Measurements from ENCODE around the gene ALX4.

ALX4 gene

DNA sequence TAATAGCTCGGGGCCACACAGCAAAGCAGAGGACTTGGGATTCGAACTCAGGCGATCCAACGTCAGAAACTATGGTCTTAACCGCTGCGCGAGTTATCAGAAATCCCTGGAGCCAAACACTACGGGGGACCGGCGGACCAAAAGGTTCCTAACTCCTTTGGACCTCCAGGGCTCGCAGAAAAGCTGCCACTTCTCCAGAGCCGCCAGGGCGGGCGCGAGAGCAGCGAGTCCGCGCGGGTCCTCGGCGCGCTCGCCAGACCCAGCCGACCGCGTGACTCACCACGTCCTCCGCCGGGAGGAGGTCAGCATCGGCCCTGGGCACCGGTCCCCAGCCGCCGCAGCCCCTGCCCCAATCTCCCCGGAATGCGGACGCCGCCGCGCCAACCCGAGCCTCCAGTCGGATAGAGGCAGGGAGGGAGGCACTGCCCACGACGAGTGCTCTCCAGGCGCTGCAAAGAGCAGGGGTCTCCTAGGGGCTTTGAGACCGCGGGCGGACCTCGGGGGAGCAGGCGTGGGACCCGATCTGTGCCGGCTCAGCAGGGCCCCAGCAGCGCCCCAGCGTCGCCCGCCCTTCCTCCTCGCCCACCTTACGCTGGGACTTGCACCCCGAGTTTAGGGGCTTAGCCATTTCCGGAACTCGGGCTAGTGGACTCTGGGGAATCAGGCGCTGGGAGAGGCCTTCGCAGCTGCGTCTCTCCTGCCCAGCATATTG lies 6.2 kb upstream of the ALX4 start:
- no peak overlapping the region for H3K9ac ChIP-seq (ENCODE audit: low read depth, low read length)
- no peaks in the 10 kb centered on the region; the same call in none of the 2 replicates for H4K20me1 ChIP-seq (ENCODE audit: insufficient read depth, low read length)
- no peak overlapping the region for H3K4me2 ChIP-seq (ENCODE audit: insufficient read depth, low read length)
- H3K4me1 ChIP-seq (ENCODE audit: insufficient read depth, low read length) = no peaks in the 10 kb centered on the region
- no peak for DNase-seq
- H3K27ac ChIP-seq (ENCODE audit: low read length) = no peak overlapping the region
- no peak overlapping the region for H3K4me3 ChIP-seq (ENCODE audit: low read depth in 1 of 2, low read length in 2 of 2)
- no peaks in the 10 kb centered on the region for H3K9me3 ChIP-seq (ENCODE audit: insufficient read depth, low read length, severe bottlenecking)
- TF ChIP-seq, protein P1, sequence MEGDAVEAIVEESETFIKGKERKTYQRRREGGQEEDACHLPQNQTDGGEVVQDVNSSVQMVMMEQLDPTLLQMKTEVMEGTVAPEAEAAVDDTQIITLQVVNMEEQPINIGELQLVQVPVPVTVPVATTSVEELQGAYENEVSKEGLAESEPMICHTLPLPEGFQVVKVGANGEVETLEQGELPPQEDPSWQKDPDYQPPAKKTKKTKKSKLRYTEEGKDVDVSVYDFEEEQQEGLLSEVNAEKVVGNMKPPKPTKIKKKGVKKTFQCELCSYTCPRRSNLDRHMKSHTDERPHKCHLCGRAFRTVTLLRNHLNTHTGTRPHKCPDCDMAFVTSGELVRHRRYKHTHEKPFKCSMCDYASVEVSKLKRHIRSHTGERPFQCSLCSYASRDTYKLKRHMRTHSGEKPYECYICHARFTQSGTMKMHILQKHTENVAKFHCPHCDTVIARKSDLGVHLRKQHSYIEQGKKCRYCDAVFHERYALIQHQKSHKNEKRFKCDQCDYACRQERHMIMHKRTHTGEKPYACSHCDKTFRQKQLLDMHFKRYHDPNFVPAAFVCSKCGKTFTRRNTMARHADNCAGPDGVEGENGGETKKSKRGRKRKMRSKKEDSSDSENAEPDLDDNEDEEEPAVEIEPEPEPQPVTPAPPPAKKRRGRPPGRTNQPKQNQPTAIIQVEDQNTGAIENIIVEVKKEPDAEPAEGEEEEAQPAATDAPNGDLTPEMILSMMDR (IDR thresholded peaks at IDR 0.05; ENCODE audit: borderline replicate concordance, extremely low read depth, low read length, poor library complexity, severe bottlenecking) = no peak
- TF ChIP-seq EZH2 (IDR thresholded peaks at IDR 0.05; ENCODE audit: borderline replicate concordance, low read depth, low read length, severe bottlenecking) = no peak
- ATAC-seq (ENCODE audit: insufficient read depth, low read depth) = no peak
- H3K79me2 ChIP-seq (ENCODE audit: insufficient read depth, low read length) = no peaks in the 10 kb centered on the region
- peaks cover 18% of the 10 kb centered on the region for H3K27me3 ChIP-seq (ENCODE audit: insufficient read depth, low read length, poor library complexity)
- H3K36me3 ChIP-seq (ENCODE audit: insufficient read depth, low read length) = no peaks in the 10 kb centered on the region
- H2AFZ ChIP-seq (ENCODE audit: low read depth, low read length) = no peak overlapping the region

DNA sequence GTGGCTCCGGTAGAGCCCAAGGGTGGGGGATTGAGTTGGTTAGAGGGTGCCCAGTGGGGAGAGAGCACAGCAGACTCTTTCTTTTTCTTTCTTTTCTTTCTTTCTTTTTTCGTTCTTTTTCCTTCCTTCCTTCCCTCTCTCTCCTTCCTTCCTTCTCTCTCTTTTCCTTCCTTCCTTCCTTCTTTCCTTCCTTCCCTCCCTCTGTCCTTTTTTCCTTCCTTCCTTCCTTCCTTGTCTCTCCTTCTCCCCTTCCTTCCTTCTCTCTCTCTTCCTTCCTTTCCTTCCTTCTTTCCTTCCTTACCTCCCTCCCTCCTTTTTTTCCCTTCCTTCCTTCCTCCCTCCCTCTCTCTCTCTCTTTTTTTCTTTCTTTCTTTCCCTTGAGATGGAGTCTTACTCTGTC lies 4.8 kb upstream of the ALX4 start:
- TF ChIP-seq, protein P1 (IDR thresholded peaks at IDR 0.05; ENCODE audit: borderline replicate concordance, extremely low read depth, low read length, poor library complexity, severe bottlenecking) = no peak
- no peak for TF ChIP-seq EZH2 (IDR thresholded peaks at IDR 0.05; ENCODE audit: borderline replicate concordance, low read depth, low read length, severe bottlenecking)
- ATAC-seq (ENCODE audit: insufficient read depth, low read depth) = no peak
- Histone ChIP-seq H3K4me1 (ENCODE audit: insufficient read depth, low read length) (no peaks in the 10 kb centered on the region), H3K9me3 (ENCODE audit: insufficient read depth, low read length, severe bottlenecking) (no peaks in the 10 kb centered on the region), H3K4me3 (ENCODE audit: low read depth in 1 of 2, low read length in 2 of 2) (no peak overlapping the region), H4K20me1 (ENCODE audit: insufficient read depth, low read length) (no peaks in the 10 kb centered on the region; the same call in none of the 2 replicates), H3K36me3 (ENCODE audit: insufficient read depth, low read length) (no peaks in the 10 kb centered on the region), H3K27me3 (ENCODE audit: insufficient read depth, low read length, poor library complexity) (peaks cover 8% of the 10 kb centered on the region), H3K79me2 (ENCODE audit: insufficient read depth, low read length) (no peaks in the 10 kb centered on the region), H2AFZ (ENCODE audit: low read depth, low read length) (no peak overlapping the region), H3K27ac (ENCODE audit: low read length) (no peak overlapping the region), H3K9ac (ENCODE audit: low read depth, low read length) (no peak overlapping the region), H3K4me2 (ENCODE audit: insufficient read depth, low read length) (no peak overlapping the region)
- no peak for DNase-seq

DNA sequence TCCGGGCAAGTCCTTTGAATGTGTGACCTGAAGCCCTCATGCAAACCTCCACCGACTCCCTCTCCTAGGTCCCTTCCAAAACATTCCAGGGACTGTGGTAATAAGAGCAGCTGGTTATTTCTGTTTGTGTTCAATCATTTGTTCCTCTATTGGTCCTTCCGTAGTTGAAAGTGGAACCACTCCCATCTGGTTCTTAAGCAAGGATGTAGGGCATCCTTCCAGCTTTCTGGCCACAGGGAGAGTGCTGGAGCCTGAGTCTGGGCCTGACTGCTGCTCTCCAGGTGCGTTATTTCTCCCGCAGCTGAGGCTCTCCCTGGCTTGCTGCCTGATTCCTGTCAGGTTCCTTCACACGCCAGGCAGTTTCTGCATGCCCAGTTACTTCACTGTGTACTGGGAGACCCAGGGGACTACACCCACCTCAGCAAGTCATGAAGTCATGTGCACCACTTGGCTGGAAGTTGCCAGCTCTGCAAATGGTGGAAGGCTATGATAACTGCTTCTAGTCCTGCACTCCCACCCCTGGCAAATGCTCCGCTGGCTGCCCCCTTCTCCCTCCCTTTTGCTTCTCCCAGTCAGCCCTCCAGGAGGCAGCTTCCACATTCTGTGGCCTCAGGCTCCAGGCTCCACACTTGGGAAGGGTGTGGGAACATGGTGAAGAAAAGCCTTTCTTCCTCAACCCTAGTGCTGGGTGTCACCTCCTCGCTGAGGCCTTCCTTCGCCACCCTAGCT lies 4.0 kb upstream of the ALX4 start:
- no peak for TF ChIP-seq EZH2 (IDR thresholded peaks at IDR 0.05; ENCODE audit: borderline replicate concordance, low read depth, low read length, severe bottlenecking)
- TF ChIP-seq, protein P1 (IDR thresholded peaks at IDR 0.05; ENCODE audit: borderline replicate concordance, extremely low read depth, low read length, poor library complexity, severe bottlenecking) = no peak
- H3K27me3 ChIP-seq (ENCODE audit: insufficient read depth, low read length, poor library complexity) = peaks cover 4% of the 10 kb centered on the region
- no peak overlapping the region for H2AFZ ChIP-seq (ENCODE audit: low read depth, low read length)
- no peak overlapping the region for H3K9ac ChIP-seq (ENCODE audit: low read depth, low read length)
- H3K36me3 ChIP-seq (ENCODE audit: insufficient read depth, low read length) = no peaks in the 10 kb centered on the region
- no peaks in the 10 kb centered on the region for H3K9me3 ChIP-seq (ENCODE audit: insufficient read depth, low read length, severe bottlenecking)
- no peak overlapping the region for H3K4me3 ChIP-seq (ENCODE audit: low read depth in 1 of 2, low read length in 2 of 2)
- no peak overlapping the region for H3K4me2 ChIP-seq (ENCODE audit: insufficient read depth, low read length)
- DNase-seq (no peak), ATAC-seq (ENCODE audit: insufficient read depth, low read depth) (no peak)
- no peak overlapping the region for H3K27ac ChIP-seq (ENCODE audit: low read length)
- H3K4me1 ChIP-seq (ENCODE audit: insufficient read depth, low read length) = no peaks in the 10 kb centered on the region
- no peaks in the 10 kb centered on the region; the same call in none of the 2 replicates for H4K20me1 ChIP-seq (ENCODE audit: insufficient read depth, low read length)
- no peaks in the 10 kb centered on the region for H3K79me2 ChIP-seq (ENCODE audit: insufficient read depth, low read length)

All from DND-41 (cell line).